Measurements from ENCODE around the gene BPIFB1.

The BPIFB1 gene

GRCh38 chr20:33236351-33236750 is 46.7 kb upstream of the BPIFB1 start:
- no peak overlapping the region for H3K9ac ChIP-seq (ENCODE audit: low read length)
- no peaks in the 10 kb centered on the region for H3K4me1 ChIP-seq (ENCODE audit: insufficient read depth, low read length, severe bottlenecking)
- no peak overlapping the region for H3K27ac ChIP-seq (ENCODE audit: low read depth, low read length, poor library complexity, severe bottlenecking)
- no peaks in the 10 kb centered on the region for H4K20me1 ChIP-seq (ENCODE audit: insufficient read depth, low read length)
- H3K9me3 ChIP-seq (ENCODE audit: low read length), result no peaks in the 10 kb centered on the region
- TF ChIP-seq EZH2 (IDR thresholded peaks at IDR 0.05; ENCODE audit: borderline replicate concordance, low read length) (no peak), CTCF (IDR thresholded peaks at IDR 0.05; ENCODE audit: low read length) (no peak)
- no peaks in the 10 kb centered on the region for H3F3A ChIP-seq (ENCODE audit: insufficient read depth, low read length)
- no peaks in the 10 kb centered on the region for H3K9me2 ChIP-seq (ENCODE audit: low read depth, low read length)
- no peaks in the 10 kb centered on the region for H3K36me3 ChIP-seq (ENCODE audit: insufficient read depth, low read length)
- no peak overlapping the region for H2AFZ ChIP-seq (ENCODE audit: low read length)
- H3K4me2 ChIP-seq (ENCODE audit: low read length), result no peak overlapping the region
- H3K4me3 ChIP-seq (ENCODE audit: low read depth, low read length, poor library complexity, severe bottlenecking), result no peak overlapping the region
- H3K79me2 ChIP-seq (ENCODE audit: insufficient read depth, low read length), result no peaks in the 10 kb centered on the region
- H3K27me3 ChIP-seq (ENCODE audit: insufficient read depth, low read length), result 0 out of 2 replicates have a peak, but pooled peaks cover 4% of the 10 kb centered on the region

GRCh38 chr20:33237989-33238388 is 45.0 kb upstream of the BPIFB1 start:
- H3K9me2 ChIP-seq (ENCODE audit: low read depth, low read length), result no peaks in the 10 kb centered on the region
- no peak overlapping the region for H3K4me2 ChIP-seq (ENCODE audit: low read length)
- no peak overlapping the region for H3K4me3 ChIP-seq (ENCODE audit: low read depth, low read length, poor library complexity, severe bottlenecking)
- H3K9ac ChIP-seq (ENCODE audit: low read length), result no peak overlapping the region
- H3K79me2 ChIP-seq (ENCODE audit: insufficient read depth, low read length), result no peaks in the 10 kb centered on the region
- H3K36me3 ChIP-seq (ENCODE audit: insufficient read depth, low read length), result no peaks in the 10 kb centered on the region
- H2AFZ ChIP-seq (ENCODE audit: low read length), result no peak overlapping the region
- no peaks in the 10 kb centered on the region for H3K9me3 ChIP-seq (ENCODE audit: low read length)
- no peaks in the 10 kb centered on the region for H3F3A ChIP-seq (ENCODE audit: insufficient read depth, low read length)
- H3K4me1 ChIP-seq (ENCODE audit: insufficient read depth, low read length, severe bottlenecking), result no peaks in the 10 kb centered on the region
- H3K27me3 ChIP-seq (ENCODE audit: insufficient read depth, low read length), result 0 out of 2 replicates have a peak, but pooled peaks cover 4% of the 10 kb centered on the region
- TF ChIP-seq EZH2 (IDR thresholded peaks at IDR 0.05; ENCODE audit: borderline replicate concordance, low read length) (no peak), CTCF (IDR thresholded peaks at IDR 0.05; ENCODE audit: low read length) (no peak)
- H4K20me1 ChIP-seq (ENCODE audit: insufficient read depth, low read length), result no peaks in the 10 kb centered on the region
- H3K27ac ChIP-seq (ENCODE audit: low read depth, low read length, poor library complexity, severe bottlenecking), result no peak overlapping the region

- Histone ChIP-seq H4K20me1 (ENCODE audit: insufficient read depth, low read length) (no peaks in the 10 kb centered on the region), H3K4me3 (ENCODE audit: low read depth, low read length, poor library complexity, severe bottlenecking) (no peak overlapping the region), H3K9me3 (ENCODE audit: low read length) (no peaks in the 10 kb centered on the region), H3F3A (ENCODE audit: insufficient read depth, low read length) (no peaks in the 10 kb centered on the region), H3K9ac (ENCODE audit: low read length) (no peak overlapping the region), H3K79me2 (ENCODE audit: insufficient read depth, low read length) (no peaks in the 10 kb centered on the region), H3K27me3 (ENCODE audit: insufficient read depth, low read length) (no peaks in the 10 kb centered on the region), H3K4me1 (ENCODE audit: insufficient read depth, low read length, severe bottlenecking) (no peaks in the 10 kb centered on the region), H3K36me3 (ENCODE audit: insufficient read depth, low read length) (no peaks in the 10 kb centered on the region), H3K4me2 (ENCODE audit: low read length) (no peak overlapping the region), H3K9me2 (ENCODE audit: low read depth, low read length) (no peaks in the 10 kb centered on the region), H2AFZ (ENCODE audit: low read length) (no peak overlapping the region), H3K27ac (ENCODE audit: low read depth, low read length, poor library complexity, severe bottlenecking) (no peak overlapping the region)
- TF ChIP-seq CTCF (IDR thresholded peaks at IDR 0.05; ENCODE audit: low read length) (no peak), EZH2 (IDR thresholded peaks at IDR 0.05; ENCODE audit: borderline replicate concordance, low read length) (no peak)
These were observed 43.6 kb upstream of the BPIFB1 start for GRCh38 chr20:33239418-33239817.
